ENCODE measurements around the gene SAG.

DNA sequence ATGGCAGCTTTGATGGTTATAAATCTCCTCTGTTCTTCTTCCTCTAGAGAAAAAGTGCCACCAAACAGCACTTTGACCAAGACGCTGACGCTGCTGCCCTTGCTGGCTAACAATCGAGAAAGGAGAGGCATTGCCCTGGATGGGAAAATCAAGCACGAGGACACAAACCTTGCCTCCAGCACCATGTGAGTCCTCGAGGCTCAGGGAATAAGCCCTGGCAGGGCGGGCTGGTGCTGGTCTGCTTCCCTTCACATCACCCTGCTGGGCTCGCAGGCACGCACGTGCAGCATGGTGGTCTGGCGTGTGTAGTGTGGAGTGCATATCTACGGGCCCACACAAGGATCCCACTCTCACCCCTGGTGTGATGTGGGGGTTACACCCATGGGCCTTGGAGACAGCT, 27.3 kb downstream of the SAG start:
- no peak for TF ChIP-seq CEBPB (IDR thresholded peaks at IDR 0.05; ENCODE audit: borderline replicate concordance, low read depth, low read length)
- TF ChIP-seq, protein P1, sequence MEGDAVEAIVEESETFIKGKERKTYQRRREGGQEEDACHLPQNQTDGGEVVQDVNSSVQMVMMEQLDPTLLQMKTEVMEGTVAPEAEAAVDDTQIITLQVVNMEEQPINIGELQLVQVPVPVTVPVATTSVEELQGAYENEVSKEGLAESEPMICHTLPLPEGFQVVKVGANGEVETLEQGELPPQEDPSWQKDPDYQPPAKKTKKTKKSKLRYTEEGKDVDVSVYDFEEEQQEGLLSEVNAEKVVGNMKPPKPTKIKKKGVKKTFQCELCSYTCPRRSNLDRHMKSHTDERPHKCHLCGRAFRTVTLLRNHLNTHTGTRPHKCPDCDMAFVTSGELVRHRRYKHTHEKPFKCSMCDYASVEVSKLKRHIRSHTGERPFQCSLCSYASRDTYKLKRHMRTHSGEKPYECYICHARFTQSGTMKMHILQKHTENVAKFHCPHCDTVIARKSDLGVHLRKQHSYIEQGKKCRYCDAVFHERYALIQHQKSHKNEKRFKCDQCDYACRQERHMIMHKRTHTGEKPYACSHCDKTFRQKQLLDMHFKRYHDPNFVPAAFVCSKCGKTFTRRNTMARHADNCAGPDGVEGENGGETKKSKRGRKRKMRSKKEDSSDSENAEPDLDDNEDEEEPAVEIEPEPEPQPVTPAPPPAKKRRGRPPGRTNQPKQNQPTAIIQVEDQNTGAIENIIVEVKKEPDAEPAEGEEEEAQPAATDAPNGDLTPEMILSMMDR (CRISPR knock-in tag; IDR thresholded peaks at IDR 0.05): no peak
